Neural cell (in vitro differentiated cells): ENCODE measurements around the gene ITGBL1. TPM values are rescaled to one million over a fixed set of nuclear protein-coding genes. Genes with fewer than 3 reads are reported as not detected.
A peak's percentile ranks its signal among the peaks of the same experiment; 100 is the strongest.

Experiments used
- H2AFZ ChIP-seq: fragments of 200-600, 300-800 bp; sonication (generic), shearing (Covaris generic); 2 replicates; pipeline ENCODE4 v1.6.0; 2014; ENCODE audit warnings: low read depth, mild to moderate bottlenecking, antibody characterized with exemption, low read length, moderate library complexity
- H3F3A ChIP-seq: fragments of 200-600 bp; shearing (Covaris generic); 2 replicates; pipeline ENCODE4 v1.6.1; 2016; ENCODE audit warnings: mild to moderate bottlenecking, moderate library complexity, mixed read lengths, antibody characterized with exemption, low read length; ENCODE audit not compliant: insufficient read depth, poor library complexity, severe bottlenecking
- H3K27ac ChIP-seq: fragments of 200-600, 300-800 bp; sonication (generic), shearing (Covaris generic); 2 replicates; pipeline ENCODE4 v1.5.1; 2014; ENCODE audit warnings: mild to moderate bottlenecking, low read length, moderate library complexity
- H3K27me3 ChIP-seq: fragments of 300-800, 200-600 bp; sonication (generic), shearing (Covaris generic); 2 replicates; pipeline ENCODE4 v1.6.0; 2014; ENCODE audit warnings: mild to moderate bottlenecking, low read depth, low read length, moderate library complexity; ENCODE audit not compliant: insufficient read depth
- H3K36me3 ChIP-seq: fragments of 300-800, 200-600 bp; sonication (generic), shearing (Covaris generic); 2 replicates; pipeline ENCODE4 v1.5.1; 2014; ENCODE audit warnings: mild to moderate bottlenecking, antibody characterized with exemption, low read length, moderate library complexity; ENCODE audit not compliant: insufficient read depth
- H3K4me2 ChIP-seq: fragments of 300-800, 200-600 bp; sonication (generic), shearing (Covaris generic); 2 replicates; pipeline ENCODE4 v1.6.0; 2014; ENCODE audit warnings: mild to moderate bottlenecking, low read length
- H3K4me3 ChIP-seq: fragments of 300-800, 200-600 bp; sonication (generic), shearing (Covaris generic); 2 replicates; pipeline ENCODE4 v1.5.1; 2014; ENCODE audit warnings: mild to moderate bottlenecking, low read length, moderate library complexity
- H3K79me2 ChIP-seq: fragments of 200-600 bp; shearing (Covaris generic); replicated peaks from 2 replicates; pipeline ENCODE4 v1.6.0; 2014; ENCODE audit warnings: mild to moderate bottlenecking, low read length, moderate library complexity; ENCODE audit not compliant: insufficient read depth
- H3K9ac ChIP-seq: fragments of 300-800, 200-600 bp; sonication (generic), shearing (Covaris generic); 2 replicates; pipeline ENCODE4 v1.6.1; 2016; ENCODE audit warnings: mild to moderate bottlenecking, low read length, mixed read lengths
- H3K9me2 ChIP-seq: fragments of 200-600 bp; shearing (Covaris generic); 2 replicates; pipeline ENCODE4 v1.6.1; 2016; ENCODE audit warnings: mild to moderate bottlenecking, low read length, mixed read lengths; ENCODE audit not compliant: insufficient read depth
- H3K9me3 ChIP-seq: fragments of 200-600, 300-800 bp; sonication (generic), shearing (Covaris generic); 2 replicates; pipeline ENCODE4 v1.6.1; 2016; ENCODE audit warnings: mild to moderate bottlenecking, mixed run types, low read length, moderate library complexity, mixed read lengths
- H4K20me1 ChIP-seq: fragments of 200-600 bp; shearing (Covaris generic); 2 replicates; pipeline ENCODE4 v1.6.1; 2016; ENCODE audit warnings: mild to moderate bottlenecking, mixed run types; ENCODE audit not compliant: insufficient read depth
- EP300 ChIP-seq: fragments of 450-650 bp; conservative IDR thresholded peaks from 2 replicates; pipeline ENCODE4 v1.6.1; 2014; ENCODE audit warnings: antibody characterized with exemption, mild to moderate bottlenecking, moderate library complexity; ENCODE audit not compliant: poor library complexity, severe bottlenecking
- MXI1 ChIP-seq: fragments of 450-650 bp; conservative IDR thresholded peaks from 2 replicates; pipeline ENCODE4 v1.6.1; 2014; ENCODE audit warnings: antibody characterized with exemption, mild to moderate bottlenecking; ENCODE audit not compliant: poor library complexity, severe bottlenecking
- POLR2AphosphoS5 ChIP-seq: IDR thresholded peaks from 2 replicates; pipeline ENCODE4 v1.6.1; 2012
- RAD21 ChIP-seq: fragments of 450-650 bp; conservative IDR thresholded peaks from 2 replicates; pipeline ENCODE4 v1.6.1; 2014; ENCODE audit warnings: antibody characterized with exemption, mild to moderate bottlenecking, moderate library complexity
- TAF1 ChIP-seq: IDR thresholded peaks from 2 replicates; pipeline ENCODE4 v1.6.1; 2012; ENCODE audit warnings: low read depth
- polyA plus RNA-seq: library from polyadenylated mRNA; depleted of rRNA; stranded (reverse); fragments of >200 nt; gene quantifications from 2 replicates; pipeline ENCODE4 v1.2.3, GENCODE V29; 2014
- TF ChIP-seq, protein P1 (sequence below): IDR thresholded peaks from 2 replicates; pipeline ENCODE4 v1.6.1; 2012; ENCODE audit warnings: borderline replicate concordance
- TF ChIP-seq, protein P2 (sequence below): fragments of 450-650 bp; IDR thresholded peaks from 2 replicates; pipeline ENCODE4 v1.5.1; 2014; ENCODE audit warnings: antibody characterized with exemption, mild to moderate bottlenecking, moderate library complexity; ENCODE audit not compliant: poor library complexity, severe bottlenecking

ITGBL1 gene
- polyA plus RNA-seq, 1 donor from 2014 or later: 0.46 TPM

GRCh38 chr13:101575581-101575980 lies 123.1 kb downstream of the ITGBL1 start:
- Histone ChIP-seq H3K27me3 (no peaks in the 10 kb centered on the region), H3K27ac (no peak overlapping the region), H3K9me2 (no peaks in the 10 kb centered on the region), H3K79me2 (no peaks in the 10 kb centered on the region), H3K4me2 (no peak overlapping the region), H3K9me3 (no peaks in the 10 kb centered on the region), H4K20me1 (no peaks in the 10 kb centered on the region), H3K4me3 (no peak overlapping the region), H3F3A (no peaks in the 10 kb centered on the region), H3K36me3 (no peaks in the 10 kb centered on the region), H3K9ac (no peak overlapping the region), H2AFZ (no peak overlapping the region)
- no peak for TF ChIP-seq RAD21
- TF ChIP-seq TAF1: no peak
- TF ChIP-seq, protein P1, sequence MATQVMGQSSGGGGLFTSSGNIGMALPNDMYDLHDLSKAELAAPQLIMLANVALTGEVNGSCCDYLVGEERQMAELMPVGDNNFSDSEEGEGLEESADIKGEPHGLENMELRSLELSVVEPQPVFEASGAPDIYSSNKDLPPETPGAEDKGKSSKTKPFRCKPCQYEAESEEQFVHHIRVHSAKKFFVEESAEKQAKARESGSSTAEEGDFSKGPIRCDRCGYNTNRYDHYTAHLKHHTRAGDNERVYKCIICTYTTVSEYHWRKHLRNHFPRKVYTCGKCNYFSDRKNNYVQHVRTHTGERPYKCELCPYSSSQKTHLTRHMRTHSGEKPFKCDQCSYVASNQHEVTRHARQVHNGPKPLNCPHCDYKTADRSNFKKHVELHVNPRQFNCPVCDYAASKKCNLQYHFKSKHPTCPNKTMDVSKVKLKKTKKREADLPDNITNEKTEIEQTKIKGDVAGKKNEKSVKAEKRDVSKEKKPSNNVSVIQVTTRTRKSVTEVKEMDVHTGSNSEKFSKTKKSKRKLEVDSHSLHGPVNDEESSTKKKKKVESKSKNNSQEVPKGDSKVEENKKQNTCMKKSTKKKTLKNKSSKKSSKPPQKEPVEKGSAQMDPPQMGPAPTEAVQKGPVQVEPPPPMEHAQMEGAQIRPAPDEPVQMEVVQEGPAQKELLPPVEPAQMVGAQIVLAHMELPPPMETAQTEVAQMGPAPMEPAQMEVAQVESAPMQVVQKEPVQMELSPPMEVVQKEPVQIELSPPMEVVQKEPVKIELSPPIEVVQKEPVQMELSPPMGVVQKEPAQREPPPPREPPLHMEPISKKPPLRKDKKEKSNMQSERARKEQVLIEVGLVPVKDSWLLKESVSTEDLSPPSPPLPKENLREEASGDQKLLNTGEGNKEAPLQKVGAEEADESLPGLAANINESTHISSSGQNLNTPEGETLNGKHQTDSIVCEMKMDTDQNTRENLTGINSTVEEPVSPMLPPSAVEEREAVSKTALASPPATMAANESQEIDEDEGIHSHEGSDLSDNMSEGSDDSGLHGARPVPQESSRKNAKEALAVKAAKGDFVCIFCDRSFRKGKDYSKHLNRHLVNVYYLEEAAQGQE: no peak
- TF ChIP-seq EP300: no peak
- TF ChIP-seq, protein P2, sequence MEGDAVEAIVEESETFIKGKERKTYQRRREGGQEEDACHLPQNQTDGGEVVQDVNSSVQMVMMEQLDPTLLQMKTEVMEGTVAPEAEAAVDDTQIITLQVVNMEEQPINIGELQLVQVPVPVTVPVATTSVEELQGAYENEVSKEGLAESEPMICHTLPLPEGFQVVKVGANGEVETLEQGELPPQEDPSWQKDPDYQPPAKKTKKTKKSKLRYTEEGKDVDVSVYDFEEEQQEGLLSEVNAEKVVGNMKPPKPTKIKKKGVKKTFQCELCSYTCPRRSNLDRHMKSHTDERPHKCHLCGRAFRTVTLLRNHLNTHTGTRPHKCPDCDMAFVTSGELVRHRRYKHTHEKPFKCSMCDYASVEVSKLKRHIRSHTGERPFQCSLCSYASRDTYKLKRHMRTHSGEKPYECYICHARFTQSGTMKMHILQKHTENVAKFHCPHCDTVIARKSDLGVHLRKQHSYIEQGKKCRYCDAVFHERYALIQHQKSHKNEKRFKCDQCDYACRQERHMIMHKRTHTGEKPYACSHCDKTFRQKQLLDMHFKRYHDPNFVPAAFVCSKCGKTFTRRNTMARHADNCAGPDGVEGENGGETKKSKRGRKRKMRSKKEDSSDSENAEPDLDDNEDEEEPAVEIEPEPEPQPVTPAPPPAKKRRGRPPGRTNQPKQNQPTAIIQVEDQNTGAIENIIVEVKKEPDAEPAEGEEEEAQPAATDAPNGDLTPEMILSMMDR: no peak
- no peak for TF ChIP-seq MXI1
- TF ChIP-seq POLR2AphosphoS5: no peak

DNA sequence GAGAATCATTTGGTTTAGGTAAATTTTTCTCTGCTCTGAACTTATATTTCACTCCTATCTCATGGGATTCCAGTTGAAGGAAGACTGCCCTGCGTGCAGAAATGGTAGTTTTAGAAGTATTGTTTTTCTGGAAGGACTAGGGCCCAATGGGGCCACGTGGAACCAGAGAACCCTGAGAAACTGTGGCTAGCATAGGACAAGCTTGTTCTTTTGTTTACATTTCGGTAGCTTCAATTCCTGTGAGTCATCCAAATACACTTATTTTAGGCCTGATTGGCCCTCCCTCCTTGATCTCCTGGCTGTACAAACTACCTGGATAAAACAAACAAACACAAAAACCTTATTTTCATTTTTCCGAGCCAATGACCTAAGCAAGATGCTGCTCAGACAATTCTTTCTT lies 124.0 kb downstream of the ITGBL1 start:
- no peaks in the 10 kb centered on the region for H3K79me2 ChIP-seq
- no peaks in the 10 kb centered on the region for H3F3A ChIP-seq
- H3K36me3 ChIP-seq: no peaks in the 10 kb centered on the region
- TF ChIP-seq EP300: no peak
- H3K27me3 ChIP-seq: no peaks in the 10 kb centered on the region
- no peaks in the 10 kb centered on the region for H3K9me3 ChIP-seq
- no peaks in the 10 kb centered on the region for H3K9me2 ChIP-seq
- H2AFZ ChIP-seq: no peak overlapping the region
- H3K4me2 ChIP-seq: no peak overlapping the region
- H4K20me1 ChIP-seq: no peaks in the 10 kb centered on the region
- no peak overlapping the region for H3K27ac ChIP-seq
- no peak overlapping the region for H3K9ac ChIP-seq
- no peak overlapping the region for H3K4me3 ChIP-seq

DNA sequence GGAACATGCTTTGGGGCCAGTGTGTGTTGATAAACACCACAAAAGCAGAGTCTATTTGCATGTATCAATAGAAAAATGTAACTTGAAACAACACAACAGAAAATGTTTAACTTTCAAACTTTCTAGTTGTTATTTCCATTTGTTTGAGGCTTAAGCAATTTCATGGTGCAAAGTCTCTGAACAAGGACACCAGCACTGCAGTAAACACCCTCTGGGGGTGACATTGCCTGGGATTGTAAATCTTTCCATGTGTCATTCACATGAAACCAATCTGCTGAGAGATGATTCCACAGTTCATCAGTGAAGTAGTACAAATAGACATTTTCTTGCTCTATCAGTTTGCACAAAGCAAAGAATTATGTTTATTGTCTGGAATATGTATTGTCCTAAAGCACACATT lies 124.5 kb downstream of the ITGBL1 start:
- Histone ChIP-seq H2AFZ (no peak overlapping the region), H3K9me3 (no peaks in the 10 kb centered on the region), H4K20me1 (no peaks in the 10 kb centered on the region), H3F3A (no peaks in the 10 kb centered on the region), H3K4me3 (no peak overlapping the region), H3K36me3 (no peaks in the 10 kb centered on the region), H3K27ac (no peak overlapping the region), H3K9me2 (no peaks in the 10 kb centered on the region), H3K27me3 (no peaks in the 10 kb centered on the region), H3K9ac (no peak overlapping the region), H3K79me2 (no peaks in the 10 kb centered on the region), H3K4me2 (no peak overlapping the region)
- TF ChIP-seq EP300 (no peak), RAD21 (peak; percentile 41), MXI1 (no peak), TAF1 (no peak)
- TF ChIP-seq, protein P2: peak; percentile 44
